Gastrocnemius medialis (tissue), 4 donors: Measurements from ENCODE around the gene CHCHD6. TPM values are rescaled to one million over a fixed set of nuclear protein-coding genes. Genes with fewer than 3 reads are reported as not detected.

Experiments used
- ATAC-seq, 2 donors: fragments of 150-250 bp; one replicate each; pipeline ENCODE4 v1.9.1; 2016
- DNase-seq, 2 donors: peaks; one replicate each; pipeline ENCODE4 v3.0.0-alpha.2; 2019
- H3K27ac ChIP-seq, 4 donors: fragments of 200-600 bp; sonication (generic); 1 replicate in 1 of 4; 2 replicates in 3 of 4; pipeline ENCODE4 v1.5.1; 2016 to 2018; ENCODE audit warnings: mild to moderate bottlenecking in 2 of 4, moderate library complexity in 1 of 4
- H3K27me3 ChIP-seq, 3 donors: fragments of 200-600 bp; sonication (generic) in 2 of 3; 1 replicate in 1 of 3; 2 replicates in 2 of 3; pipeline versions ENCODE4 v1.5.1 to v1.6.0; 2016 to 2019; ENCODE audit warnings: mild to moderate bottlenecking in 1 of 3, moderate library complexity in 1 of 3
- H3K36me3 ChIP-seq, 2 donors: fragments of 200-600 bp; sonication (generic) in 1 of 2; one replicate each; pipeline ENCODE4 v1.5.1; 2017 to 2018
- H3K4me1 ChIP-seq, 2 donors: fragments of 200-600 bp; sonication (generic) in 1 of 2; one replicate each; pipeline ENCODE4 v1.5.1; 2016 to 2017; ENCODE audit warnings: mild to moderate bottlenecking in 2 of 2
- H3K4me3 ChIP-seq, 4 donors: fragments of 200-600 bp; sonication (generic) in 3 of 4; 1 replicate in 1 of 4; 2 replicates in 3 of 4; pipeline ENCODE4 v1.5.1; 2016 to 2019; ENCODE audit warnings: mild to moderate bottlenecking in 2 of 4
- H3K9me3 ChIP-seq, 3 donors: fragments of 200-600 bp; sonication (generic) in 2 of 3; 1 replicate in 1 of 3; 2 replicates in 2 of 3; pipeline ENCODE4 v1.5.1; 2016 to 2019
- POLR2A ChIP-seq, 2 donors: fragments of 450-650 bp; IDR thresholded peaks; one replicate each; pipeline ENCODE4 v1.6.1; 2017; ENCODE audit warnings: antibody characterized with exemption in 2 of 2, mild to moderate bottlenecking in 2 of 2, moderate library complexity in 2 of 2
- in situ Hi-C, 4 donors: fragments of 200-750 bp; cut with MboI; loops; one replicate each; pipeline versions ENCODE4 v1.15.0 to v1.8.0; 2017; ENCODE audit warnings: low sequenced_read_pairs in 4 of 4
- intact Hi-C: fragments of 100-400 bp; cut with DNase I; formaldehyde crosslinking; loops from one replicate; pipeline ENCODE4 v1.15.1; 2023; ENCODE audit warnings: low total_unique reads
- total RNA-seq, 4 donors: library from RNA; depleted of rRNA; stranded (reverse); fragments of >200 nt; gene quantifications; one replicate each; pipeline versions ENCODE4 v1.1.0 to v1.2.3, GENCODE V29; 2016
- TF ChIP-seq, protein P1 (sequence below), 5 experiments: fragments of 450-650 bp in 3 of 5; fragments of 200-600 bp in 2 of 5; sonication (generic) in 2 of 5; IDR thresholded peaks in 4 of 5; conservative IDR thresholded peaks in 1 of 5; 1 replicate in 4 of 5; 2 replicates in 1 of 5; pipeline ENCODE4 v1.5.1; 2016 to 2019; ENCODE audit warnings: antibody characterized with exemption in 5 of 5, mild to moderate bottlenecking in 3 of 5, moderate library complexity in 3 of 5

Gene CHCHD6
- total RNA-seq, 4 donors from 2014 or later: 2.7 to 4.2 (median 3.4) TPM

DNA sequence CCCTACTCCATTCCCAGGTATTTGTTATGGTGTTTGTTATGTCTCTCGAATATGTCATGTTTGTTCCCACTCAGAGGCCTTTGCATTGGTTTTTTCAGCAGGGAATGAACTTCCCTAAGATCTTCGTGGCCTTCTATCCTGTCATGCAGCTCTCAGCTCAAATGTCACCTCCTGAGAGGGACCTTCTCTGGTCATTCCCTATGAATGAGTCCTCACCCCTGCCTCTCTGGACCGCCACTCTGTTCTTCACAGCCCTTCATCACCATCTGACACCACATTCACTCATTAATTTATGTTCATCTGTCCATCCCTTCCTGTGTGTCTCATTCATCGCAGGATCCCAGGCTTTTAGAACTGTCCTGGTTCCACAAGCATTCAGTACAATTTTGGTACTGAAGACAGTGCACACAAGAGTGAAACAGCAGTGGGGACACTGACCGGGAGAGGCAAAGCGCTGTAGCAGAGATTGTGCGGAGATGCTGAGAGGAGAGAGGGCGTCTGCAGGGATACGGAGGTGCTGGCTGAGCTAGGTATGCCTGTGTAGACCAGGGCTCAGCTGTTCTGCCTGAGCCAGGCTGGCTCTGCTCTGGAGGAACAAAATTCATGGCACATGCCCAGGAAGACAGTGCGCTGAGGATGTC lies 132.3 kb downstream of the CHCHD6 start:
- TF ChIP-seq, protein P1, sequence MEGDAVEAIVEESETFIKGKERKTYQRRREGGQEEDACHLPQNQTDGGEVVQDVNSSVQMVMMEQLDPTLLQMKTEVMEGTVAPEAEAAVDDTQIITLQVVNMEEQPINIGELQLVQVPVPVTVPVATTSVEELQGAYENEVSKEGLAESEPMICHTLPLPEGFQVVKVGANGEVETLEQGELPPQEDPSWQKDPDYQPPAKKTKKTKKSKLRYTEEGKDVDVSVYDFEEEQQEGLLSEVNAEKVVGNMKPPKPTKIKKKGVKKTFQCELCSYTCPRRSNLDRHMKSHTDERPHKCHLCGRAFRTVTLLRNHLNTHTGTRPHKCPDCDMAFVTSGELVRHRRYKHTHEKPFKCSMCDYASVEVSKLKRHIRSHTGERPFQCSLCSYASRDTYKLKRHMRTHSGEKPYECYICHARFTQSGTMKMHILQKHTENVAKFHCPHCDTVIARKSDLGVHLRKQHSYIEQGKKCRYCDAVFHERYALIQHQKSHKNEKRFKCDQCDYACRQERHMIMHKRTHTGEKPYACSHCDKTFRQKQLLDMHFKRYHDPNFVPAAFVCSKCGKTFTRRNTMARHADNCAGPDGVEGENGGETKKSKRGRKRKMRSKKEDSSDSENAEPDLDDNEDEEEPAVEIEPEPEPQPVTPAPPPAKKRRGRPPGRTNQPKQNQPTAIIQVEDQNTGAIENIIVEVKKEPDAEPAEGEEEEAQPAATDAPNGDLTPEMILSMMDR (IDR thresholded peaks at IDR 0.05 in 4 of 5, conservative IDR thresholded peaks at IDR 0.05 in 1 of 5): no peak
- no peak for TF ChIP-seq POLR2A (IDR thresholded peaks at IDR 0.05)
- no peak for DNase-seq
- no peaks in the 10 kb centered on the region for H3K4me1 ChIP-seq

DNA sequence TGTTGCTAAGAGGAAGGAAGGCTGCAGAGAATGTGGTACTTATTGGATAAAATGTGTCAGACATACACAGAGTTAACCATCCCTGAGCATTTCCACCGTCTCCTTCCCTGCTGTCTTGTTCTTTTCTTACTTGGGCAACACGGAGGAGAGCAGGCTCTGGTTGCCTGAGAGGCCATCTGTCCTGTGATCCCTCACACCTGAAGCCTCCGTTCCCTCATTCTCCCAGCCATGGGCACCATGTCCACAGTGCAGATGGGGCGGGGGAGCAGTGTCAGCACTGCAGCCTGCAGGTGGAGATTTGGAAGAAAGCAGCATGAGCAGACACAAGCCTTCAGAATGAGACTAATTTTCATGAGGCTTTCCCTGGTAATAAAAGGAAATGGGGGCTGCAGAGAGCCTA lies 133.7 kb downstream of the CHCHD6 start:
- Histone ChIP-seq H3K36me3 (no peaks in the 10 kb centered on the region), H3K27ac (no peak overlapping the region), H3K4me3 (no peak overlapping the region), H3K9me3 (no peaks in the 10 kb centered on the region), H3K27me3 (no peaks in the 10 kb centered on the region), H3K4me1 (no peaks in the 10 kb centered on the region)
- ATAC-seq (no peak), DNase-seq (no peak)
- intact Hi-C loops (no loop called here), in situ Hi-C loops (no loop called here)
- TF ChIP-seq, protein P1 (IDR thresholded peaks at IDR 0.05 in 4 of 5, conservative IDR thresholded peaks at IDR 0.05 in 1 of 5): no peak
- no peak for TF ChIP-seq POLR2A (IDR thresholded peaks at IDR 0.05)

More for the DNA sequence above, 132.3 kb downstream of the CHCHD6 start:
- ATAC-seq: no peak
- no peaks in the 10 kb centered on the region for H3K36me3 ChIP-seq
- H3K4me3 ChIP-seq: no peak overlapping the region
- no peaks in the 10 kb centered on the region for H3K9me3 ChIP-seq
- intact Hi-C loops (no loop called here), in situ Hi-C loops (no loop called here)
- H3K27ac ChIP-seq: no peak overlapping the region
- H3K27me3 ChIP-seq: no peaks in the 10 kb centered on the region

DNA sequence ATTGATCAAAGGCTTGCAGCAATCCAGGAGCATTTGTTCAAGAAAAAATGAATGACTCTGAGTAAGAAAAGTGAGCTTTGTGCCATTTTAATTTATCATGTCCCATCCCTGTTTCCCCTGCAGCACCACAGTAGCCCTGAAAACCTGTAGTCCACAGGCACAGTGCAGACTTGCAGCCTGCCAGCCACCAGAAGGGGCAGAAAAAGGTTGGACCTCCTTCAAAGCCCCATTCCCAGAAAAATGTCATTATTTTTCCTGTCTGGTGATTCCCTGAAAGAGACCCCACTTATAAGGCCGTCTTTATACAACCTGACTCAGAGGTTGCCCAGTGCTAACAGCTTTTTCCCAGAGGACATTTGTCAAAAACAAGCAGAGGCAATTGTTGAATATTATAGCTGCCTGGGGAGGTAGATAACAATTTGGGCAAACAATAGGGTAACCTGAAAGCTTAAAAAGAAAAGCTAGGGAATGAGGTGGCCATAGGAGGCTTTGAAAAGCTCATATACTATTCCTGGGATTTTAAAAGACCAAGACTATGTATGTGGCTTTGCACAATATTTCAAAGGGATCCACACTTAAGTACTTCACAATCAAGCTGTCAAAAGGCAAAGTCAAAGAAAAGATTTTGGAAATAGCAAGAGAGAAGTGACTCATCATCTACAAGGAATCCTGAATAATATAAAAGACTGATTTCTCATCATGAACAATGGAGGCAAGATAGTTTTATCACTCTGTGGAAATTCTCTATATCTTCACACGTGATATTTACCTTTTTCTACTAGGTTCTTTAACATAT lies 142.1 kb downstream of the CHCHD6 start:
- in situ Hi-C loops (no loop called here), intact Hi-C loops (no loop called here)
- H3K4me3 ChIP-seq: no peak overlapping the region
- H3K4me1 ChIP-seq: no peaks in the 10 kb centered on the region
- H3K9me3 ChIP-seq: no peaks in the 10 kb centered on the region
- no peak overlapping the region for H3K27ac ChIP-seq
- ATAC-seq (no peak), DNase-seq (no peak)
- TF ChIP-seq, protein P1 (IDR thresholded peaks at IDR 0.05 in 4 of 5, conservative IDR thresholded peaks at IDR 0.05 in 1 of 5): no peak
- TF ChIP-seq POLR2A (IDR thresholded peaks at IDR 0.05): no peak
- H3K27me3 ChIP-seq: no peaks in the 10 kb centered on the region
- no peaks in the 10 kb centered on the region for H3K36me3 ChIP-seq

DNA sequence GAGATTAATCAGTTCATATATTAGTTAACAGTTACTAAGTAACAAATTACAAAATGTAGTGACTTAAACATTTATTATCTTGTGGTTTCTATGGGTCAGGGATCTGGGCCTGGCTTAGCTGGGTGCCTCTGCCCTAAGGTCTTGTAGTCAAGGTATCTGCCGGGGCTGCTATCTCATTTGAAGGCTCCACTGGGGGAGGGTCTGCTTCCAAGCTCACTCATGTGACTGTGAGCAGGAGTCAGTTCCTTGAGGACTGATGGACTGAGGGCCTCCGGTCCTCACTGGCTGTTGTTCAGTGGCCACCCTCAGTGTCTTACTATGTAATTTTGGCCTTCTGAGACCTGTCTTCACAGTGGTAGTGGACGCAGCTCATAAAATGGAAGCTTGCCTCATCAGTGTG lies 143.0 kb downstream of the CHCHD6 start:
- H3K4me3 ChIP-seq: no peak overlapping the region
- H3K4me1 ChIP-seq: no peaks in the 10 kb centered on the region
- no peak overlapping the region for H3K27ac ChIP-seq
- in situ Hi-C loops: no loop called here
- ATAC-seq: no peak
- H3K36me3 ChIP-seq: no peaks in the 10 kb centered on the region
- H3K27me3 ChIP-seq: no peaks in the 10 kb centered on the region
- no peak for DNase-seq
- intact Hi-C loops: no loop called here
- no peak for TF ChIP-seq POLR2A (IDR thresholded peaks at IDR 0.05)
- TF ChIP-seq, protein P1 (IDR thresholded peaks at IDR 0.05 in 4 of 5, conservative IDR thresholded peaks at IDR 0.05 in 1 of 5): no peak
- H3K9me3 ChIP-seq: no peaks in the 10 kb centered on the region
